Lower leg skin (tissue), 3 donors: ENCODE measurements around the gene SLC25A39.

ENCODE experiments used
- POLR2A ChIP-seq, 2 donors: fragments of 450-650 bp; IDR thresholded peaks; one replicate each; pipeline ENCODE4 v1.6.1; 2016 to 2017; ENCODE audit warnings: antibody characterized with exemption in 2 of 2, mild to moderate bottlenecking in 1 of 2, moderate library complexity in 1 of 2
- TF ChIP-seq, protein P1 (sequence below), 3 donors: fragments of 450-650 bp; IDR thresholded peaks; one replicate each; pipeline ENCODE4 v1.5.1; 2016; ENCODE audit warnings: antibody characterized with exemption in 3 of 3, mild to moderate bottlenecking in 3 of 3, moderate library complexity in 2 of 3

DNA sequence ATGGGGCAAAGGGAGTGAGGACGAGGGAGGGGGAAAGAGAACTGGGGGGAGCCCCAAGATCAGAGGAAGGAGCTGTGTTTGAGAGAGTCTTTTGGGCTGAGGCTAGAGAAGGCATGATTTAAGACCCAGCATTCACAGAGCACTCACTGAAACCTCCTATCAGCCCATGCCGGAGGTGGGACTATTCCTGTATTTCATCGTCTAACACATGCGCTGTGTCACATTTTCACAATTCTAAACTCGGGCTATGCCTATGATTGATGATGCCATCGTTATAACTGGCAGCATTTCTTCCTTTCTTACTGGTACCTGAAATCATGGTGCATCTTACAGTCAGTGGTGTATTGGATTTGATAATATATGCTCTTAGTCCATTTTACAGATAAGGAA lies 35.5 kb upstream of the SLC25A39 start:
- TF ChIP-seq, protein P1, sequence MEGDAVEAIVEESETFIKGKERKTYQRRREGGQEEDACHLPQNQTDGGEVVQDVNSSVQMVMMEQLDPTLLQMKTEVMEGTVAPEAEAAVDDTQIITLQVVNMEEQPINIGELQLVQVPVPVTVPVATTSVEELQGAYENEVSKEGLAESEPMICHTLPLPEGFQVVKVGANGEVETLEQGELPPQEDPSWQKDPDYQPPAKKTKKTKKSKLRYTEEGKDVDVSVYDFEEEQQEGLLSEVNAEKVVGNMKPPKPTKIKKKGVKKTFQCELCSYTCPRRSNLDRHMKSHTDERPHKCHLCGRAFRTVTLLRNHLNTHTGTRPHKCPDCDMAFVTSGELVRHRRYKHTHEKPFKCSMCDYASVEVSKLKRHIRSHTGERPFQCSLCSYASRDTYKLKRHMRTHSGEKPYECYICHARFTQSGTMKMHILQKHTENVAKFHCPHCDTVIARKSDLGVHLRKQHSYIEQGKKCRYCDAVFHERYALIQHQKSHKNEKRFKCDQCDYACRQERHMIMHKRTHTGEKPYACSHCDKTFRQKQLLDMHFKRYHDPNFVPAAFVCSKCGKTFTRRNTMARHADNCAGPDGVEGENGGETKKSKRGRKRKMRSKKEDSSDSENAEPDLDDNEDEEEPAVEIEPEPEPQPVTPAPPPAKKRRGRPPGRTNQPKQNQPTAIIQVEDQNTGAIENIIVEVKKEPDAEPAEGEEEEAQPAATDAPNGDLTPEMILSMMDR (IDR thresholded peaks at IDR 0.05): no peak
- TF ChIP-seq POLR2A (IDR thresholded peaks at IDR 0.05): no peak
